H1 (cell line): ENCODE data around the gene MYORG. TPM values are rescaled to one million over a fixed set of nuclear protein-coding genes. Genes with fewer than 3 reads are reported as not detected.

Experiments used
- ASH2L ChIP-seq: fragments of 200-600, 300-600 bp; sonication (generic); IDR thresholded peaks from one replicate; pipeline ENCODE4 v1.7.1; 2017; ENCODE audit warnings: low read length
- CBX8 ChIP-seq: fragments of 300-800, 300-1000 bp; sonication (generic); IDR thresholded peaks from 2 replicates; pipeline ENCODE4 v1.7.1; 2016; ENCODE audit warnings: low read depth, low read length, borderline replicate concordance
- CHD1 ChIP-seq: IDR thresholded peaks from 2 replicates; pipeline ENCODE4 v1.6.1; 2012; ENCODE audit warnings: low read depth, low read length, improper control_type of control experiment
- CHD2 ChIP-seq: IDR thresholded peaks from 2 replicates; pipeline ENCODE4 v1.6.1; 2012; ENCODE audit warnings: low read length, improper control_type of control experiment
- CREB1 ChIP-seq: IDR thresholded peaks from 2 replicates; pipeline ENCODE4 v1.6.1; 2012; ENCODE audit warnings: inconsistent platforms
- EGR1 ChIP-seq: IDR thresholded peaks from 2 replicates; pipeline ENCODE4 v1.6.1; 2011; ENCODE audit warnings: low read depth, low read length, borderline replicate concordance
- GABPA ChIP-seq: IDR thresholded peaks from 2 replicates; pipeline ENCODE4 v1.6.1; 2011; ENCODE audit warnings: mild to moderate bottlenecking, low read length, moderate library complexity, borderline replicate concordance; ENCODE audit not compliant: insufficient read depth
- GTF2F1 ChIP-seq: IDR thresholded peaks from 2 replicates; pipeline ENCODE4 v1.6.1; 2012; ENCODE audit warnings: low read depth, low read length, improper control_type of control experiment, borderline replicate concordance
- JUN ChIP-seq: IDR thresholded peaks from 2 replicates; pipeline ENCODE4 v1.6.1; 2011; ENCODE audit warnings: low read depth, mild to moderate bottlenecking, improper control_type of control experiment, low read length
- JUND ChIP-seq: IDR thresholded peaks from 2 replicates; pipeline ENCODE4 v1.6.1; 2011; ENCODE audit warnings: mild to moderate bottlenecking, improper control_type of control experiment, low read length
- MAFK ChIP-seq: IDR thresholded peaks from 2 replicates; pipeline ENCODE4 v1.6.1; 2012; ENCODE audit warnings: low read depth, mild to moderate bottlenecking, improper control_type of control experiment, low read length
- RAD21 ChIP-seq, 2 experiments: IDR thresholded peaks in 1 of 2; conservative IDR thresholded peaks in 1 of 2; 2 replicates each; pipeline ENCODE4 v1.6.1; 2011; ENCODE audit warnings: low read depth in 2 of 2, low read length in 2 of 2, improper control_type of control experiment in 1 of 2, inconsistent platforms in 1 of 2, mild to moderate bottlenecking in 1 of 2, moderate library complexity in 1 of 2
- RBBP5 ChIP-seq: IDR thresholded peaks from 2 replicates; pipeline ENCODE4 v1.7.1; 2012; ENCODE audit warnings: low read depth, mild to moderate bottlenecking, inconsistent platforms, low read length, moderate library complexity, borderline replicate concordance
- RXRA ChIP-seq: IDR thresholded peaks from 2 replicates; pipeline ENCODE4 v1.6.1; 2011; ENCODE audit warnings: low read depth, mild to moderate bottlenecking, low read length, moderate library complexity; ENCODE audit not compliant: insufficient read depth
- SIRT6 ChIP-seq: IDR thresholded peaks from one replicate; pipeline ENCODE4 v1.7.1; 2012; ENCODE audit warnings: low read length, inconsistent platforms
- SP4 ChIP-seq: IDR thresholded peaks from 2 replicates; pipeline ENCODE4 v1.6.1; 2012; ENCODE audit warnings: low read length, inconsistent platforms
- TAF7 ChIP-seq: optimal IDR thresholded peaks from 2 replicates; pipeline ENCODE3; 2011; ENCODE audit warnings: low read depth, mild to moderate bottlenecking, inconsistent platforms, low read length, moderate library complexity, borderline replicate concordance
- TBP ChIP-seq: IDR thresholded peaks from 2 replicates; pipeline ENCODE4 v1.6.1; 2011; ENCODE audit warnings: low read depth, low read length, improper control_type of control experiment
- TEAD4 ChIP-seq: IDR thresholded peaks from 2 replicates; pipeline ENCODE4 v1.6.1; 2012; ENCODE audit warnings: low read depth, low read length, inconsistent platforms, mixed read lengths
- YY1 ChIP-seq: IDR thresholded peaks from 2 replicates; pipeline ENCODE4 v1.6.1; 2011; ENCODE audit warnings: low read depth, mild to moderate bottlenecking, low read length
- ZNF274 ChIP-seq: IDR thresholded peaks from 2 replicates; pipeline ENCODE4 v1.7.0; 2012; ENCODE audit warnings: low read length, borderline replicate concordance; ENCODE audit errors: extremely low read depth
- polyA plus RNA-seq, 7 experiments: library from polyadenylated mRNA; depleted of rRNA in 3 of 7; stranded (reverse) in 5 of 7; unstranded in 2 of 7; fragments of >200 nt in 5 of 7; fragments of 200-250 nt in 2 of 7; gene quantifications; 1 replicate in 5 of 7; 2 replicates in 1 of 7; 4 replicates in 1 of 7; pipeline versions ENCODE4 v1.2.1 to v1.2.3, GENCODE V29; 2011 to 2013; ENCODE audit warnings: missing spikeins in 2 of 7, mixed read lengths in 2 of 7
- total RNA-seq: library from RNA; stranded (reverse); fragmentation: NEBNext Ultra II Directional; extraction: Animal tissue kit (Norgen Biotek cat#: 25700); gene quantifications from 2 replicates; pipeline ENCODE4 v1.2.1, GENCODE V29; 2021
- TF ChIP-seq, protein P1 (sequence below): IDR thresholded peaks from 2 replicates; pipeline ENCODE4 v1.6.1; 2011; ENCODE audit warnings: low read length, improper control_type of control experiment
- TF ChIP-seq, protein P2 (sequence below): IDR thresholded peaks from 2 replicates; pipeline ENCODE4 v1.6.1; 2012; ENCODE audit warnings: inconsistent platforms
- TF ChIP-seq, protein P3 (sequence below): IDR thresholded peaks from 2 replicates; pipeline ENCODE4 v1.6.1; 2011; ENCODE audit warnings: low read depth, mild to moderate bottlenecking, low read length; ENCODE audit not compliant: insufficient read depth

MYORG gene
- total and polyA plus RNA-seq, 2 of the 8 experiments (the other 6 are each of a cell fraction or from before 2014, with no cell fraction given): 1.2 to 5.9 TPM

DNA sequence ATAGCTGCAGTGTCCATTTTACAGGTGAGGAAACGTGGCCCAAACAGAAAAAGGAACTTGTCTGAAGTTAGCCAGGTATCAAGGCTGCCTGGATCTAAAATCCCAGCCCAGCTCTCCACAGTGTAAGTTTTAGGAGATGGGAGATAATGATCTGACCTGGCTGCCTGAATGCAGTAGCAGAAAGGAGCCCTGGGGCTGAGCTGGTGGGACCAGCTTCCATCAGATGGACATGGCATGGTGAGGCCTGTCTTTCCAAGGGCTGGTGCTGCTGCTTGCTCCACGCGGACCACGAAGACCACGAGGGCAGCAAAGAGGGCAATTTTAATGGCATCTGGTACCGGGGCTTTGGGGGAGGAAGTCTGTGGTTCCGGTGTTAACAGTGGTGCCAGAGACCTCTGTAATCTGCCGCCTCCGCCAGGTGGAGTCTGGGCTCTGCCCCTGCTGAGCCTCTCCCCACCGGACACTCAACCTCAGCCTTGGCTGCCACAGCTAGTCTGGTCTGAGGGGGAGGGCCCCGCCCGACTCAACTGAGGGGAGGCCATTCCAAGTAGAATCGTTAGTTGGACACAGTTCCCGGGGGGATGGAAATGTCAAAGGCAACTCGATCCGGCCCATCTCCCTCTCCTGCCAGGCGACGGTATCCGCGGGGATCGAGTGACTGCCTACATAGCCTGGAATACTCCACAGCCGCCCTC is 650 bp downstream of the MYORG start (continued):
- TF ChIP-seq, protein P1, sequence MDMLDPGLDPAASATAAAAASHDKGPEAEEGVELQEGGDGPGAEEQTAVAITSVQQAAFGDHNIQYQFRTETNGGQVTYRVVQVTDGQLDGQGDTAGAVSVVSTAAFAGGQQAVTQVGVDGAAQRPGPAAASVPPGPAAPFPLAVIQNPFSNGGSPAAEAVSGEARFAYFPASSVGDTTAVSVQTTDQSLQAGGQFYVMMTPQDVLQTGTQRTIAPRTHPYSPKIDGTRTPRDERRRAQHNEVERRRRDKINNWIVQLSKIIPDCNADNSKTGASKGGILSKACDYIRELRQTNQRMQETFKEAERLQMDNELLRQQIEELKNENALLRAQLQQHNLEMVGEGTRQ: no peak
- TF ChIP-seq CREB1 (no peak), TEAD4 (no peak), ZNF274 (no peak), JUND (no peak), RBBP5 (no peak), YY1 (peak; percentile 60; the same call in 1 of the 2 replicates), RAD21 (IDR thresholded peaks at IDR 0.05 in 1 of 2, conservative IDR thresholded peaks at IDR 0.05 in 1 of 2; ENCODE audit: low read depth in 2 of 2, low read length in 2 of 2) (peak; percentile 10 to 33; a peak in 3 of 4 replicates), CHD1 (no peak), GABPA (no peak), SIRT6 (no peak), GTF2F1 (no peak), CBX8 (no peak), MAFK (no peak), TAF7 (no peak), SP4 (no peak), RXRA (no peak), TBP (no peak), JUN (no peak), EGR1 (no peak), ASH2L (peak; percentile 38), CHD2 (no peak)
- TF ChIP-seq, protein P2, sequence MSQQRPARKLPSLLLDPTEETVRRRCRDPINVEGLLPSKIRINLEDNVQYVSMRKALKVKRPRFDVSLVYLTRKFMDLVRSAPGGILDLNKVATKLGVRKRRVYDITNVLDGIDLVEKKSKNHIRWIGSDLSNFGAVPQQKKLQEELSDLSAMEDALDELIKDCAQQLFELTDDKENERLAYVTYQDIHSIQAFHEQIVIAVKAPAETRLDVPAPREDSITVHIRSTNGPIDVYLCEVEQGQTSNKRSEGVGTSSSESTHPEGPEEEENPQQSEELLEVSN: no peak
- TF ChIP-seq, protein P3, sequence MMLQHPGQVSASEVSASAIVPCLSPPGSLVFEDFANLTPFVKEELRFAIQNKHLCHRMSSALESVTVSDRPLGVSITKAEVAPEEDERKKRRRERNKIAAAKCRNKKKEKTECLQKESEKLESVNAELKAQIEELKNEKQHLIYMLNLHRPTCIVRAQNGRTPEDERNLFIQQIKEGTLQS: no peak
